ENCODE data around the gene HOXC12. TPM values are rescaled to one million over a fixed set of nuclear protein-coding genes. Genes with fewer than 3 reads are reported as not detected.

HOXC12 gene
- total RNA-seq, 1 donor: under 0.01 TPM

GRCh38 chr12:53998900-53999236, 44.2 kb downstream of the HOXC12 start:
- peak overlapping the region; percentile 93 for H3K4me3 ChIP-seq (ENCODE audit: insufficient read depth, low read length)
- H3K79me2 ChIP-seq (ENCODE audit: insufficient read depth, low read length): peaks cover 93% of the 10 kb centered on the region

GRCh38 chr12:53999559-54000115, 44.9 kb downstream of the HOXC12 start:
- peak; percentile 98 for DNase-seq (ENCODE audit: insufficient read length, low spot score, missing footprints)
- peak overlapping the region; percentile 87 for H3K27ac ChIP-seq (ENCODE audit: low read depth, low read length)

More at GRCh38 chr12:53998900-53999236, 44.2 kb downstream of the HOXC12 start:
- no peaks in the 10 kb centered on the region for H3K9me3 ChIP-seq (ENCODE audit: low read depth, low read length)
- peaks cover 6% of the 10 kb centered on the region for H4K20me1 ChIP-seq (ENCODE audit: insufficient read depth, low read length)
- peak; percentile 62 for DNase-seq (ENCODE audit: insufficient read length, low spot score, missing footprints)
- peaks cover 10% of the 10 kb centered on the region for H3K36me3 ChIP-seq (ENCODE audit: insufficient read depth, low read length)
- H3K27me3 ChIP-seq (ENCODE audit: insufficient read depth, low read length): no peaks in the 10 kb centered on the region
- peak overlapping the region; percentile 88 for H3K4me2 ChIP-seq (ENCODE audit: insufficient read depth, low read length)
- no peak overlapping the region for H3K27ac ChIP-seq (ENCODE audit: low read depth, low read length)
- peaks cover 47% of the 10 kb centered on the region for H3K4me1 ChIP-seq (ENCODE audit: insufficient read depth, low read length)
- TF ChIP-seq CTCF (IDR thresholded peaks at IDR 0.05; ENCODE audit: extremely low read depth, low read depth, low read length): peak; percentile 9
- H2AFZ ChIP-seq (ENCODE audit: low read length): no peak overlapping the region

GRCh38 chr12:54000116-54001114, 45.7 kb downstream of the HOXC12 start, which contains the start of gene HOXC9:
TSS of gene HOXC9 (plus strand) at chr12:54000161. CDS start at chr12:54000189, 28 bp downstream.
- Histone ChIP-seq H3K79me2 (ENCODE audit: insufficient read depth, low read length) (peaks cover 84% of the 10 kb centered on the region), H3K9me3 (ENCODE audit: low read depth, low read length) (no peaks in the 10 kb centered on the region), H3K36me3 (ENCODE audit: insufficient read depth, low read length) (peaks cover 10% of the 10 kb centered on the region), H3K4me1 (ENCODE audit: insufficient read depth, low read length) (peaks cover 44% of the 10 kb centered on the region), H4K20me1 (ENCODE audit: insufficient read depth, low read length) (peaks cover 6% of the 10 kb centered on the region), H3K27me3 (ENCODE audit: insufficient read depth, low read length) (no peaks in the 10 kb centered on the region), H3K4me2 (ENCODE audit: insufficient read depth, low read length) (peak within 1 kb of the TSS; percentile 88), H2AFZ (ENCODE audit: low read length) (peak within 1 kb of the TSS; percentile 91), H3K4me3 (ENCODE audit: insufficient read depth, low read length) (peak within 1 kb of the TSS; percentile 93), H3K27ac (ENCODE audit: low read depth, low read length) (peak within 1 kb of the TSS; percentile 87)
- no peak for TF ChIP-seq CTCF (IDR thresholded peaks at IDR 0.05; ENCODE audit: extremely low read depth, low read depth, low read length)
- peak; percentile 92 for DNase-seq (ENCODE audit: insufficient read length, low spot score, missing footprints)

More at GRCh38 chr12:53999559-54000115, 44.9 kb downstream of the HOXC12 start:
- Histone ChIP-seq H4K20me1 (ENCODE audit: insufficient read depth, low read length) (peaks cover 6% of the 10 kb centered on the region), H2AFZ (ENCODE audit: low read length) (peak overlapping the region; percentile 91), H3K4me3 (ENCODE audit: insufficient read depth, low read length) (peak overlapping the region; percentile 93), H3K79me2 (ENCODE audit: insufficient read depth, low read length) (peaks cover 88% of the 10 kb centered on the region), H3K27me3 (ENCODE audit: insufficient read depth, low read length) (no peaks in the 10 kb centered on the region), H3K4me1 (ENCODE audit: insufficient read depth, low read length) (peaks cover 44% of the 10 kb centered on the region), H3K36me3 (ENCODE audit: insufficient read depth, low read length) (peaks cover 10% of the 10 kb centered on the region), H3K4me2 (ENCODE audit: insufficient read depth, low read length) (peak overlapping the region; percentile 88), H3K9me3 (ENCODE audit: low read depth, low read length) (no peaks in the 10 kb centered on the region)
- no peak for TF ChIP-seq CTCF (IDR thresholded peaks at IDR 0.05; ENCODE audit: extremely low read depth, low read depth, low read length)
